Suprapubic skin (tissue), 4 donors: ENCODE results near the gene MICALL2.

Experiments
- EP300 ChIP-seq: sonication (generic); formaldehyde crosslinking; IDR thresholded peaks from one replicate; pipeline ENCODE4 v1.6.1; 2017; ENCODE audit warnings: antibody characterized with exemption
- POLR2AphosphoS5 ChIP-seq, 3 donors: sonication (generic); formaldehyde crosslinking; IDR thresholded peaks; one replicate each; pipeline ENCODE4 v1.6.1; 2017; ENCODE audit warnings: antibody characterized with exemption in 3 of 3
- TF ChIP-seq, protein P1 (sequence below), 2 donors: fragments of 200-600 bp in 1 of 2; fragments of 450-650 bp in 1 of 2; sonication (generic) in 1 of 2; IDR thresholded peaks; one replicate each; pipeline ENCODE4 v1.5.1; 2016 to 2019; ENCODE audit warnings: antibody characterized with exemption in 2 of 2, mild to moderate bottlenecking in 1 of 2, moderate library complexity in 1 of 2

DNA sequence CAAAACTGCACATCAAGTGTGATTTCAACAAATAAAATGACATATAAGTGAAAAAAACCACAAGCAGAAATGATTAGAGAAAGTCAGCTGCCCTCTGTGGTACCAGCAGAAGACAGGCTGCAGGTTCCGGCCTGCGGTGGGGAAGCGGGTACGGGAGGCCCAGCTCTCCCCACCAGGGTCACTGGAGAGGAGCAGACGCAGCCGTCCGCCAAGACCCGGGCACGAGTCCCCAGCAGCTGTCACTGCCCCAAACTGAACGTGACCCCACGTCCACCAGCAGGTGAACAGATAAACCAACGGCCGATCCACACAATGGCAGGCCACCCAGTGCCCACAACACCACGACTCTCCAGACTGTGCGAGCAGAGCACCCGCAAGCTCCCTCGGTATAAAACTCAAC lies 16.1 kb upstream of the MICALL2 start:
- TF ChIP-seq, protein P1, sequence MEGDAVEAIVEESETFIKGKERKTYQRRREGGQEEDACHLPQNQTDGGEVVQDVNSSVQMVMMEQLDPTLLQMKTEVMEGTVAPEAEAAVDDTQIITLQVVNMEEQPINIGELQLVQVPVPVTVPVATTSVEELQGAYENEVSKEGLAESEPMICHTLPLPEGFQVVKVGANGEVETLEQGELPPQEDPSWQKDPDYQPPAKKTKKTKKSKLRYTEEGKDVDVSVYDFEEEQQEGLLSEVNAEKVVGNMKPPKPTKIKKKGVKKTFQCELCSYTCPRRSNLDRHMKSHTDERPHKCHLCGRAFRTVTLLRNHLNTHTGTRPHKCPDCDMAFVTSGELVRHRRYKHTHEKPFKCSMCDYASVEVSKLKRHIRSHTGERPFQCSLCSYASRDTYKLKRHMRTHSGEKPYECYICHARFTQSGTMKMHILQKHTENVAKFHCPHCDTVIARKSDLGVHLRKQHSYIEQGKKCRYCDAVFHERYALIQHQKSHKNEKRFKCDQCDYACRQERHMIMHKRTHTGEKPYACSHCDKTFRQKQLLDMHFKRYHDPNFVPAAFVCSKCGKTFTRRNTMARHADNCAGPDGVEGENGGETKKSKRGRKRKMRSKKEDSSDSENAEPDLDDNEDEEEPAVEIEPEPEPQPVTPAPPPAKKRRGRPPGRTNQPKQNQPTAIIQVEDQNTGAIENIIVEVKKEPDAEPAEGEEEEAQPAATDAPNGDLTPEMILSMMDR (IDR thresholded peaks at IDR 0.05), result no peak
- TF ChIP-seq POLR2AphosphoS5 (IDR thresholded peaks at IDR 0.05) (no peak), EP300 (no peak)
